ENCODE results near the gene ERICH6B.

ERICH6B gene

DNA sequence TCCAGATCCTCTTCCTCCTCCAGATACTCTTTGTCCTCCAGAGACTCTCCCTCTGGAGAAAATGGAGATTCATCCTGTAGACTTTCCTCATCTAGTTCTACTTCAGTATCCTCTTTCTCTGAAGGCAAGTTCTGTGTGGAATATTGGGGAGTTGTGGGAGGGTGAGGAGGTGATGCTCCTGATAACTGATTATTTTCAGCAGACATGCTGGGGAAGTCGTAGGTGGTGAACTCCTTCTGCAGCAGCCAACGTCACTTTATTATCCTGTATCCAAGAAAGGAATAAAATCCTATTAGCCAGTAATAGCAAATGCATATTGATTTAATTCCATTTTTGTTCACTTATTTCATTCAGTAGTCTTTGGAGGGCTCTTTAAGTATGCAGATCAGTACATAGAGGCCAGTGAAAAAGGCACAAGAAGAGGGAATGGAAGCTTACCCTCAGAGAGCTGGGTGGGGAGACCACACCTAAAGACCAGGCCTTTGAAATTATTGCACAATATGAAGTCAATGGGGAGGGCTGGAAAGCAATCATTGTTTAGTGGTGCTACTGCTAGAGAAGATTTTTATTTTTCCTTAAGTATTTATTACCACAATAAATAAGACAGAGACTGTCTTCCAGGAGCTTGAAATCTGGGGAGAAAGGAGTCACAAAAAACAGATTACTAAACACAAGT, 18.6 kb downstream of the ERICH6B start:
- no peak for DNase-seq (ENCODE audit: low read depth)
- no peak for TF ChIP-seq CTCF (IDR thresholded peaks at IDR 0.05; ENCODE audit: insufficient read depth, low read depth, low read length, missing control alignments)
- H3K4me3 ChIP-seq (ENCODE audit: low read length) = no peak overlapping the region

GRCh38 chr13:45595965-45596364, 19.6 kb downstream of the ERICH6B start:
- no peak overlapping the region for H3K4me3 ChIP-seq (ENCODE audit: low read length)
- peak; percentile 22 for DNase-seq (ENCODE audit: low read depth)
- TF ChIP-seq CTCF (IDR thresholded peaks at IDR 0.05; ENCODE audit: insufficient read depth, low read depth, low read length, missing control alignments) = no peak

- no peak overlapping the region for H3K4me3 ChIP-seq (ENCODE audit: low read length)
- no peak for DNase-seq (ENCODE audit: low read depth)
- TF ChIP-seq CTCF (IDR thresholded peaks at IDR 0.05; ENCODE audit: insufficient read depth, low read depth, low read length, missing control alignments) = no peak
These were observed 20.8 kb downstream of the ERICH6B start for GRCh38 chr13:45594764-45595163.

GRCh38 chr13:45594227-45594626, 21.3 kb downstream of the ERICH6B start:
- DNase-seq (ENCODE audit: low read depth) = no peak
- no peak for TF ChIP-seq CTCF (IDR thresholded peaks at IDR 0.05; ENCODE audit: insufficient read depth, low read depth, low read length, missing control alignments)
- no peak overlapping the region for H3K4me3 ChIP-seq (ENCODE audit: low read length)

- no peak for DNase-seq (ENCODE audit: low read depth)
- H3K4me3 ChIP-seq (ENCODE audit: low read length) = no peak overlapping the region
- TF ChIP-seq CTCF (IDR thresholded peaks at IDR 0.05; ENCODE audit: insufficient read depth, low read depth, low read length, missing control alignments) = no peak
These were observed 22.8 kb downstream of the ERICH6B start for GRCh38 chr13:45592758-45593157.

DNA sequence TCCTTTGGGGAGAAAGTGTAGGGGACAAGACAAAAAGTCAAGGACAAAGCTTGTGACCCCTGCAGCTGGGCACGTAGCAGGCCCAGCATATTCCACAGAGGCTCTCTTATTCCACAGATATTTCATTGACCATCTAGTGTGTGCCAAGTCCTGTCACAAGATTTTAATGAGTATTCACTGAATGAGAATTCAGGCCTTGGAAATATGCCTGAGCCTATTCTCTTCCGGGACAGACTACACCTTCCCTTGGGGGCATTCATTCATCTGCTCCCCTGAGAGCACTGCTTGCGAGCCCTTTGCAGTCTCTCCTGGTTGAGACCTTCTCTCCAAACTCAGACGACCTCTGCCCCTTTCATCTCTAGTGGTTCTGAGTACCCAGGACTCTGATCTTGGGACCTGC, 25.5 kb downstream of the ERICH6B start:
- no peak for TF ChIP-seq CTCF (IDR thresholded peaks at IDR 0.05; ENCODE audit: insufficient read depth, low read depth, low read length, missing control alignments)
- H3K4me3 ChIP-seq (ENCODE audit: low read length) = no peak overlapping the region
- peak; percentile 3 for DNase-seq (ENCODE audit: low read depth)

DNA sequence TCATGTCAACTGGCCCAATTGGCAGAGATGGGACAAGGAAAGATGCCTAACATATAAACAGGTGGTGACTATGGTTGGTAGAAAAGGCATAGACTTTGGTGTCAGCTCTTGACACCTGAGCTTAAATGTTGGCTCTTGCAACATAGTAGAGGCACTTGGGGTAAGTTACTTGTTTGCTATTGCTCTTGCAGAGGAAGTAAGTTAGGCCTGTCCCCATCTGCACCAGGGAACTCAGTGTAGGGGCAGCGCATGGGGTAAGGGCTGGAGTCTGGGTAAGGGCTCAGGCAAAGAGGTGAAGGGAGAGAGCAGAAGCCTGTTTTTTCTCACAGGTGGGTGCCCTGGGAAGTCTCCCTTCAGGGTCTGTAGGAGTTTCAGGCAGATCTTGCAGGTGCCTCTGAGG, 27.6 kb downstream of the ERICH6B start:
- H3K4me3 ChIP-seq (ENCODE audit: low read length) = no peak overlapping the region
- no peak for DNase-seq (ENCODE audit: low read depth)
- no peak for TF ChIP-seq CTCF (IDR thresholded peaks at IDR 0.05; ENCODE audit: insufficient read depth, low read depth, low read length, missing control alignments)
